A549 (cell line): ENCODE measurements around the gene SMIM32.

Experiments
- CBX8 ChIP-seq: fragments of 200-600 bp; sonication (generic); IDR thresholded peaks from 2 replicates; pipeline ENCODE4 v1.6.1; 2016
- JUN ChIP-seq, 2 experiments: fragments of >200 bp; sonication (Bioruptor Twin); formaldehyde crosslinking; IDR thresholded peaks; 2 replicates in 1 of 2; 3 replicates in 1 of 2; pipeline ENCODE4 v1.6.1; 2016 to 2017
- MAFK ChIP-seq: fragments of 450-650 bp; IDR thresholded peaks from 2 replicates; pipeline ENCODE4 v1.6.1; 2014; ENCODE audit not compliant: partially characterized antibody
- MAZ ChIP-seq: fragments of 150-350 bp; IDR thresholded peaks from 2 replicates; pipeline ENCODE4 v1.6.1; 2014; ENCODE audit warnings: antibody characterized with exemption, low read depth, low read length, borderline replicate concordance
- POLR2A ChIP-seq: IDR thresholded peaks from 2 replicates; pipeline ENCODE4 v1.6.1; 2012; ENCODE audit warnings: mild to moderate bottlenecking, low read length
- RAD21 ChIP-seq, 2 experiments: fragments of >200 bp in 1 of 2; sonication (Bioruptor Twin) in 1 of 2; formaldehyde crosslinking in 1 of 2; IDR thresholded peaks in 1 of 2; conservative IDR thresholded peaks in 1 of 2; 2 replicates in 1 of 2; 3 replicates in 1 of 2; pipeline ENCODE4 v1.6.1; 2012 to 2018; ENCODE audit warnings: inconsistent platforms in 1 of 2
- ZFP36 ChIP-seq: fragments of 450-650 bp; IDR thresholded peaks from 2 replicates; pipeline ENCODE4 v1.6.1; 2014; ENCODE audit warnings: borderline replicate concordance; ENCODE audit not compliant: partially characterized antibody
- TF ChIP-seq, protein P1 (sequence below): fragments of >200 bp; sonication (Bioruptor Twin); formaldehyde crosslinking; IDR thresholded peaks from 3 replicates; pipeline ENCODE4 v1.5.1; 2016
- TF ChIP-seq, protein P2 (sequence below): fragments of 200-600 bp; sonication (generic); IDR thresholded peaks from 2 replicates; pipeline ENCODE4 v1.6.1; 2016; ENCODE audit warnings: antibody characterized with exemption, mild to moderate bottlenecking, moderate library complexity
- TF ChIP-seq, protein P3 (sequence below): fragments of 450-650 bp; IDR thresholded peaks from 2 replicates; pipeline ENCODE4 v1.6.1; 2014; ENCODE audit warnings: antibody characterized with exemption
- TF ChIP-seq, protein P4 (sequence below): fragments of >200 bp; sonication (Bioruptor Twin); formaldehyde crosslinking; IDR thresholded peaks from 3 replicates; pipeline ENCODE4 v1.6.1; 2016

DNA sequence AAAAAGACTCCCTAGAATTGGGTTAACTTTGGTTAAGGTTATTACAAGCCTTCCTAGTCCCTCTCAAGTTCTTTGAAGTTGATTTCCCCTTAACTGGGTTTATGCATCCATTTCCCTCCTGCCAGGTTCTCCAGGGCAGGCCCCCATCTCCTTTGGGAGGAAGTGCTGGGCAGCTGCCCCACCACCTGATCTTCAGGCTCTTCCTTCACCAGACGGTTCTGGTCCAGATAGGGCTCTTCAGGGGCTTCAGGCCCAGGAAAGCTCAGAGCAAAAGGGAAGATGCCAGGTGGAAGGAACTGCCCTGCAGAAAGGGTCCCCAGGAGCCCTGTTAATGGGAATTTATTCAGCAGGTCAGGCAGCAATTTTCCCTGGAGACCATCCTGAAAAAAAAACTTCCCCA, 2.1 kb downstream of the SMIM32 start:
- TF ChIP-seq MAZ: no peak
- TF ChIP-seq, protein P1, sequence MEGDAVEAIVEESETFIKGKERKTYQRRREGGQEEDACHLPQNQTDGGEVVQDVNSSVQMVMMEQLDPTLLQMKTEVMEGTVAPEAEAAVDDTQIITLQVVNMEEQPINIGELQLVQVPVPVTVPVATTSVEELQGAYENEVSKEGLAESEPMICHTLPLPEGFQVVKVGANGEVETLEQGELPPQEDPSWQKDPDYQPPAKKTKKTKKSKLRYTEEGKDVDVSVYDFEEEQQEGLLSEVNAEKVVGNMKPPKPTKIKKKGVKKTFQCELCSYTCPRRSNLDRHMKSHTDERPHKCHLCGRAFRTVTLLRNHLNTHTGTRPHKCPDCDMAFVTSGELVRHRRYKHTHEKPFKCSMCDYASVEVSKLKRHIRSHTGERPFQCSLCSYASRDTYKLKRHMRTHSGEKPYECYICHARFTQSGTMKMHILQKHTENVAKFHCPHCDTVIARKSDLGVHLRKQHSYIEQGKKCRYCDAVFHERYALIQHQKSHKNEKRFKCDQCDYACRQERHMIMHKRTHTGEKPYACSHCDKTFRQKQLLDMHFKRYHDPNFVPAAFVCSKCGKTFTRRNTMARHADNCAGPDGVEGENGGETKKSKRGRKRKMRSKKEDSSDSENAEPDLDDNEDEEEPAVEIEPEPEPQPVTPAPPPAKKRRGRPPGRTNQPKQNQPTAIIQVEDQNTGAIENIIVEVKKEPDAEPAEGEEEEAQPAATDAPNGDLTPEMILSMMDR: no peak
- TF ChIP-seq, protein P2, sequence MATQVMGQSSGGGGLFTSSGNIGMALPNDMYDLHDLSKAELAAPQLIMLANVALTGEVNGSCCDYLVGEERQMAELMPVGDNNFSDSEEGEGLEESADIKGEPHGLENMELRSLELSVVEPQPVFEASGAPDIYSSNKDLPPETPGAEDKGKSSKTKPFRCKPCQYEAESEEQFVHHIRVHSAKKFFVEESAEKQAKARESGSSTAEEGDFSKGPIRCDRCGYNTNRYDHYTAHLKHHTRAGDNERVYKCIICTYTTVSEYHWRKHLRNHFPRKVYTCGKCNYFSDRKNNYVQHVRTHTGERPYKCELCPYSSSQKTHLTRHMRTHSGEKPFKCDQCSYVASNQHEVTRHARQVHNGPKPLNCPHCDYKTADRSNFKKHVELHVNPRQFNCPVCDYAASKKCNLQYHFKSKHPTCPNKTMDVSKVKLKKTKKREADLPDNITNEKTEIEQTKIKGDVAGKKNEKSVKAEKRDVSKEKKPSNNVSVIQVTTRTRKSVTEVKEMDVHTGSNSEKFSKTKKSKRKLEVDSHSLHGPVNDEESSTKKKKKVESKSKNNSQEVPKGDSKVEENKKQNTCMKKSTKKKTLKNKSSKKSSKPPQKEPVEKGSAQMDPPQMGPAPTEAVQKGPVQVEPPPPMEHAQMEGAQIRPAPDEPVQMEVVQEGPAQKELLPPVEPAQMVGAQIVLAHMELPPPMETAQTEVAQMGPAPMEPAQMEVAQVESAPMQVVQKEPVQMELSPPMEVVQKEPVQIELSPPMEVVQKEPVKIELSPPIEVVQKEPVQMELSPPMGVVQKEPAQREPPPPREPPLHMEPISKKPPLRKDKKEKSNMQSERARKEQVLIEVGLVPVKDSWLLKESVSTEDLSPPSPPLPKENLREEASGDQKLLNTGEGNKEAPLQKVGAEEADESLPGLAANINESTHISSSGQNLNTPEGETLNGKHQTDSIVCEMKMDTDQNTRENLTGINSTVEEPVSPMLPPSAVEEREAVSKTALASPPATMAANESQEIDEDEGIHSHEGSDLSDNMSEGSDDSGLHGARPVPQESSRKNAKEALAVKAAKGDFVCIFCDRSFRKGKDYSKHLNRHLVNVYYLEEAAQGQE: no peak
- TF ChIP-seq POLR2A: no peak
- no peak for TF ChIP-seq ZFP36
- TF ChIP-seq CBX8: no peak
- no peak for TF ChIP-seq JUN (IDR thresholded peaks at IDR 0.05)
- no peak for TF ChIP-seq MAFK
- TF ChIP-seq, protein P3, sequence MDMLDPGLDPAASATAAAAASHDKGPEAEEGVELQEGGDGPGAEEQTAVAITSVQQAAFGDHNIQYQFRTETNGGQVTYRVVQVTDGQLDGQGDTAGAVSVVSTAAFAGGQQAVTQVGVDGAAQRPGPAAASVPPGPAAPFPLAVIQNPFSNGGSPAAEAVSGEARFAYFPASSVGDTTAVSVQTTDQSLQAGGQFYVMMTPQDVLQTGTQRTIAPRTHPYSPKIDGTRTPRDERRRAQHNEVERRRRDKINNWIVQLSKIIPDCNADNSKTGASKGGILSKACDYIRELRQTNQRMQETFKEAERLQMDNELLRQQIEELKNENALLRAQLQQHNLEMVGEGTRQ: no peak
- TF ChIP-seq, protein P4, sequence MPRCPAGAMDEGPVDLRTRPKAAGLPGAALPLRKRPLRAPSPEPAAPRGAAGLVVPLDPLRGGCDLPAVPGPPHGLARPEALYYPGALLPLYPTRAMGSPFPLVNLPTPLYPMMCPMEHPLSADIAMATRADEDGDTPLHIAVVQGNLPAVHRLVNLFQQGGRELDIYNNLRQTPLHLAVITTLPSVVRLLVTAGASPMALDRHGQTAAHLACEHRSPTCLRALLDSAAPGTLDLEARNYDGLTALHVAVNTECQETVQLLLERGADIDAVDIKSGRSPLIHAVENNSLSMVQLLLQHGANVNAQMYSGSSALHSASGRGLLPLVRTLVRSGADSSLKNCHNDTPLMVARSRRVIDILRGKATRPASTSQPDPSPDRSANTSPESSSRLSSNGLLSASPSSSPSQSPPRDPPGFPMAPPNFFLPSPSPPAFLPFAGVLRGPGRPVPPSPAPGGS: no peak
- TF ChIP-seq RAD21 (conservative IDR thresholded peaks at IDR 0.05 in 1 of 2, IDR thresholded peaks at IDR 0.05 in 1 of 2): no peak
